Large intestine (tissue), 3 donors: ENCODE measurements around the gene MRPL30. TPM values are rescaled to one million over a fixed set of nuclear protein-coding genes. Genes with fewer than 3 reads are reported as not detected.
A peak's percentile ranks its signal among the peaks of the same experiment; 100 is the strongest.
"Not testable (repeated sequence)": the region's sequence is repeated elsewhere in the genome, so short reads cannot be mapped to it uniquely, and the experiment has no call there.

ENCODE experiments used
- DNase-seq, 2 donors: peaks; one replicate each; pipeline versions ENCODE4 v3.0.0 to v3.0.0-alpha.2; 2013
- H3K27ac ChIP-seq: one replicate; pipeline ENCODE4 v1.5.1; 2013; ENCODE audit warnings: low read length
- H3K27me3 ChIP-seq: 2 replicates; pipeline ENCODE4 v1.6.1; 2013; ENCODE audit warnings: low read length; ENCODE audit not compliant: control insufficient read depth, insufficient read depth
- H3K36me3 ChIP-seq: 2 replicates; pipeline ENCODE4 v1.6.1; 2013; ENCODE audit warnings: low read length; ENCODE audit not compliant: control insufficient read depth, insufficient read depth
- H3K4me1 ChIP-seq: one replicate; pipeline ENCODE4 v1.6.1; 2013; ENCODE audit warnings: low read length; ENCODE audit not compliant: control insufficient read depth, insufficient read depth
- H3K4me3 ChIP-seq: one replicate; pipeline ENCODE4 v1.5.1; 2013; ENCODE audit warnings: low read length
- H3K9me3 ChIP-seq: one replicate; pipeline ENCODE4 v1.6.1; 2013; ENCODE audit warnings: mild to moderate bottlenecking, low read depth, low read length, moderate library complexity; ENCODE audit not compliant: control insufficient read depth
- WGBS: methylation state at CpG from one replicate; pipeline ENCODE4 v1.1.5; 2013; ENCODE audit warnings: low lambda C conversion rate; ENCODE audit not compliant: insufficient coverage; 5-methylcytosine and 5-hydroxymethylcytosine counted together
- polyA plus RNA-seq: library from polyadenylated mRNA; unstranded; fragments of 120-200 nt; gene quantifications from one replicate; pipeline ENCODE4 v1.2.1, GENCODE V29; 2013

MRPL30 gene
- polyA plus RNA-seq, 1 donor = 39.4 TPM

DNA sequence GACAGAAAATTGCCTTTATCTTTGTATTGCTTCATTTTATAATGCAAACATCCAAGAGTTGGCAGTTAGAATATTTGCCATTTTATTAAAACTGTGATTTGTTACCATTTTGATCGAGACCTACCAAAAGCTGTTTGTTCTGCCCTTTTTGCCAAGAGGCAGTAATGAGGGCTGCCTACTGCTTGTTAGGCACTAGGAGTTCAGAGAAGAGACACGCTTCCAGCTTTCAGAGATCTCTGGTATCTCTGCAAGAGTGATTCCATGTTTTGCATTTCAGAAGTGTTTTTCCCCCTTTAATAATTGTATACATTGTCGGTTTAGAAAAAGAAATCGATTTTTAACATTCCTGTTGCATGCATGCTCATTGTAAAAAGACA, 628 bp downstream of the MRPL30 start:
- Histone ChIP-seq H3K9me3 (no peaks in the 10 kb centered on the region), H3K27ac (no peak overlapping the region), H3K4me3 (peak overlapping the region; percentile 66), H3K27me3 (no peaks in the 10 kb centered on the region), H3K4me1 (no peaks in the 10 kb centered on the region), H3K36me3 (no peaks in the 10 kb centered on the region)
- 0% methylated on average over 1 of the region's 4 CpGs for WGBS
- no peak for DNase-seq

- Histone ChIP-seq H3K4me3 (no peak overlapping the region), H3K9me3 (no peaks in the 10 kb centered on the region), H3K36me3 (peaks cover 4% of the 10 kb centered on the region), H3K27ac (no peak overlapping the region), H3K4me1 (no peaks in the 10 kb centered on the region), H3K27me3 (no peaks in the 10 kb centered on the region)
- DNase-seq = no peak
- WGBS = no CpG with 5 or more reads among the region's 3 CpGs
Observed at GRCh38 chr2:99183025-99183424, 2.0 kb downstream of the MRPL30 start.

DNA sequence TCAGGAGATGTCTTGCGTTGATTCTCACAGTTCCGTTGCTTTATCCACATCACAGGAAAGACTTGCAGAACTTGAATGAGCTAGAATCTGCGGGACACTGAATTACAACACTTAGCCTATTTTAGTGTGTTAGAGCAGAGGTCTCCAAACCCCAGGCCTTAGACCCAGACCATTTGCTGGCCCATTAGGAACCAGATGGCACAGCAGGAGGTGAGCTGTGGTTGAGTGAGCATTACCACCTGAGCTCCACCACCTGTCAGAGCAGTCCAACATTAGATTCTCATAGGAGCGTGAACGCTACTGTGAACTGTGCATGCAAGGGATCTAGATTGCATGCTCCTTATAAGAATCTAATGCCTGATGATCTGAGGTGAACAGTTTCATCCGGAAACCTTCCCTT, 3.8 kb downstream of the MRPL30 start:
- no peaks in the 10 kb centered on the region for H3K4me1 ChIP-seq
- no peaks in the 10 kb centered on the region for H3K9me3 ChIP-seq
- peaks cover 11% of the 10 kb centered on the region for H3K36me3 ChIP-seq
- no peak for DNase-seq
- H3K27me3 ChIP-seq = no peaks in the 10 kb centered on the region
- no CpG with 5 or more reads among the region's 6 CpGs for WGBS
- no peak overlapping the region for H3K27ac ChIP-seq
- no peak overlapping the region for H3K4me3 ChIP-seq

GRCh38 chr2:99187011-99187410, 6.0 kb downstream of the MRPL30 start:
- H3K4me1 ChIP-seq = no peaks in the 10 kb centered on the region
- H3K27me3 ChIP-seq = no peaks in the 10 kb centered on the region
- H3K27ac ChIP-seq = no peak overlapping the region
- no peaks in the 10 kb centered on the region for H3K9me3 ChIP-seq
- peaks cover 21% of the 10 kb centered on the region for H3K36me3 ChIP-seq
- no peak for DNase-seq
- no peak overlapping the region for H3K4me3 ChIP-seq

GRCh38 chr2:99188357-99188756, 7.4 kb downstream of the MRPL30 start:
- DNase-seq = no peak
- Histone ChIP-seq H3K27ac (no peak overlapping the region), H3K27me3 (no peaks in the 10 kb centered on the region), H3K4me3 (no peak overlapping the region), H3K4me1 (no peaks in the 10 kb centered on the region), H3K36me3 (peaks cover 22% of the 10 kb centered on the region), H3K9me3 (no peaks in the 10 kb centered on the region)
- WGBS = 100% methylated on average over 3 of the region's 3 CpGs

DNA sequence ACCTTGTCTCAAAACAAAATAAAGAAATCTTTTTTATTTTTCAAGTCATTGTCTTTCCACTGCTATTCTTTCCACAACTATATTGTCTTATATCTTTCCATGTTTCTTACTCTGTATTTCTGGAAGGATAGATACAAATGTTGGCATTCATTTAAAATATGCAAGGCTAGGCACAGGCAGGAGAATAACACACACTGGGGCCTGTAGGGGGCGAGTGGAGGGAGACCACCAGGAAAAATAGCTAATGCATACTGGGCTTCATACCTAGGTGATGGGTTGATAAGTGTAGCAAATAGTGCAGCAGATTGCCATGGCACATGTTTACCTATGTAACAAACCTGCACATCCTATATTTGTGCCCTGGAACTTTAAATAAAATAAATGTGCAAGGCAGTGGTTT, 9.6 kb downstream of the MRPL30 start:
- no CpG with 5 or more reads among the region's 1 CpG for WGBS
- peaks cover 27% of the 10 kb centered on the region for H3K36me3 ChIP-seq
- DNase-seq = no peak

DNA sequence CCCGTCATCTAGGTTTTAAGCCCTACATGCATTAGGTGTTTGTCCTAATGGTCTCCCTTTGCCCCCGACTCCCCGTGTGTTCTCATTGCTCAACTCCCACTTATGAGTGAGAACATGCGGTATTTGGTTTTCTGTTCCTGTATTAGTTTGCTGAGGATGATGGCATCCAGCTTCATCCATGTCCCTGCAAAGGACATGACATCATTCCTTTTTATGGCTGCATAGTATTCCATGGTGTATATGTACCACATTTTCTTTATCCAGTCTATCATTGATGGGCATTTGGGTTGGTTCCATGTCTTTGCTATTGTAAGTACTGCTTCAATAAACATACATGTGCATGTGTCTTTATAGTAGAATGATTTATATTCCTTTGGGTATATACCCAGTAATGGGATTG, 11.4 kb downstream of the MRPL30 start:
- not testable (repeated sequence) for H3K4me1 ChIP-seq, H3K4me3 ChIP-seq, H3K27ac ChIP-seq, H3K9me3 ChIP-seq, H3K27me3 ChIP-seq, DNase-seq
- H3K36me3 ChIP-seq = peaks cover 38% of the 10 kb centered on the region
- WGBS = no CpG with 5 or more reads among the region's 4 CpGs

More for the DNA sequence above, 9.6 kb downstream of the MRPL30 start:
- H3K27me3 ChIP-seq = no peaks in the 10 kb centered on the region
- no peaks in the 10 kb centered on the region for H3K9me3 ChIP-seq
- no peak overlapping the region for H3K27ac ChIP-seq
- H3K4me3 ChIP-seq = no peak overlapping the region
- H3K4me1 ChIP-seq = no peaks in the 10 kb centered on the region

DNA sequence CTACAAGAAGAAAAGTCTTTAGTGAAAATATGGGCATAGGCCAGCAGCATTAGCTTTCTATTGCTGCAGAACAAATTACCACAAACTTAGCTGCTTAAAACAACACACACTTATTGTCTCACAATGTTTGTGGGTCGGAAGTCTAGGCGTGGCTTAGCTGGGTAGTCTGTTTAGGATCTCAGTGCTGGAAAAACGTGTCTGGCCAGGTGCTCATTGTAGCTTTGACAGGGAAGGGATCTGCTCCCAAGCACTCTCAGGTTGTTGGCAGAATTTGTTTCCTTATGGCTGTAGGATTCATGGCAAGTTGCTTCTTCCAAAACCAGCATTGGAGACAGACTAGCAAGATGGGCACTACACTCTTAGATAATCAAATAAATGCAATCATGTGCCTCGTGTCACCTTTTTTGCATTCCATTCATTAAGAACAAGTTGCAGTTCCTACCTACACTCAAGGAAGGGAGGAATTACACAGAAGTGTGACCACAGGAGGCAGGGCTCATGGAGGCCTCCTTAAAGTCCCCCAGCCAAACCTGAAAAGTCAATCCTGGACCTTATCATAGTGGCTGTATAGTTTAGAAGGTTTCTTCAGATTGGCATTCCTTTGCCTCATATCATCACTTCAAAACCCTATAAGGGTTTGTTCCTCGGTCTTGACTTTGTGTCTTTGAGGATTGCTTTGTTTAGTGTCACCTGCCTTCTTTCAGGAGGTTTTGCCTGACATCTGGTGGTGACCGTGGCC, 17.3 kb downstream of the MRPL30 start:
- 100% methylated on average over 2 of the region's 6 CpGs for WGBS

DNA sequence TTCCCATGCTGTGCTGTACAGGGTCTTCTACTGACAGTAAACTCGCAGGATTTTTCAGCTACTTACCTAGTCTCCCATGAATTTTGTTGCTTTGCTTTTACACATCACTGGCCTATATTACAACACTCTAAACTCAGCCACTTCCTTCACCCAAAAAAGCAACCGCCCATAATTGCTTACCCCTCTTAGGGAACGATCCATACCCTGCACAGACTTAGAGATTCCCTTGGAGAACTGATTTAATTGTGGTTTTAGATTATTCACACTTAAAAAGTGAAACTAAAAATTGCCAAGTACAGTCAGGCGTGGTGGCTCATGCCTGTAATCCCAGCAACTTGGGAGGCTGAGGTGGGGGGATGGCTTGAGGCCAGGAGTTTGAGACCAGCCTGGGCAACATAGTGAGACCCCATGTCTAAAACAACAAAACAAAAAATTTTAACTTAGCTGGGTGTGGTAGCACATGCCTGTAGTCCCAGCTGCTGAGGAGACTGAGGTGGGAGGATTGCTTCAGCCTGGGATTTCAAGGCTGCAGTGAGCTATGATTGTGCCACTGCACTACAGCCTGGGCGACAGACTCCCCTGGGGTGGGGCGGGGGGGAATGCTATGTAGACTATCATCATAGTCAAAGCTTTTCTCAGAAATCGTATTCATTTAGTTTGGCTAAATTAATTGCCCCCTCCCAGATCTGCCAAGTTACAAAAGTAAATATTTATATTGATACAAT, 19.3 kb downstream of the MRPL30 start:
- H3K27ac ChIP-seq = no peak overlapping the region
- no peak for DNase-seq
- no peaks in the 10 kb centered on the region for H3K9me3 ChIP-seq
- WGBS = 90% methylated on average over 2 of the region's 7 CpGs
- no peaks in the 10 kb centered on the region for H3K27me3 ChIP-seq
- no peaks in the 10 kb centered on the region for H3K4me1 ChIP-seq
- H3K36me3 ChIP-seq = peaks cover 30% of the 10 kb centered on the region
- no peak overlapping the region for H3K4me3 ChIP-seq

More for the DNA sequence above, 17.3 kb downstream of the MRPL30 start:
- no peaks in the 10 kb centered on the region for H3K27me3 ChIP-seq
- no peaks in the 10 kb centered on the region for H3K9me3 ChIP-seq
- DNase-seq = no peak
- no peak overlapping the region for H3K27ac ChIP-seq
- no peak overlapping the region for H3K4me3 ChIP-seq
- H3K36me3 ChIP-seq = peaks cover 33% of the 10 kb centered on the region
- H3K4me1 ChIP-seq = no peaks in the 10 kb centered on the region

DNA sequence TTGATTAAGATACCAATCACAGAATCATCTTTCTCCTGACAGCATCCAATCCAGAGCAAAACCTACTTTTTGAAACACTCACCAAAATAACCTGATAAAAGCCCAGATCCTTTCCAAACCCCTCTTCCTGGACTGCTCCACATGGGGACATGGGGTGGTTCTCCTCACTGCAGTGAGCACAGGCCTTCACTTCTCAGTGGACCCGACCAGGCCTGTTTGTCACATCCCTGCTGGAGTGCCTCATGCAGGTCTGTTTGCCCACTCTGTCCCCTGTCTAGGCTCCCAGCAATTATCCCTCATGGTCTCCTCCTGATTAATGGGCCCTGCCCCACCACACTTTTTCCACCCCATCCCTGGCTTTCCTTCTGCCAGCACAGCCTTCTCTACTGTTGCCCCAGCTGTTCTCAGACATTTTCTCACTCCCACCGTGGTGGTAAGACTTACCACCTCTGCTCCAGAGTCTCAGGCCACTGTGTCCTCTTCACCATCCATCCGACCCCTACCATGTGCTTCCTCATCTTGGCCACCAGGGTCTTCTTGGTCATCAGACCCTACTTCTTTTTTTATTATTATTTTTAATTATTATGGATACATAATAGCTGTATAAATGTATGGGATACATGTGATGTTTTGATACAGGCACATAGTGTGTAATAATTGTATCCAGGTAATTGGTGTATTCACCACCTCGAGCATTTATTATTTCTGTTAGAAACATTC, 21.1 kb downstream of the MRPL30 start:
- peaks cover 13% of the 10 kb centered on the region for H3K36me3 ChIP-seq
- no peak overlapping the region for H3K27ac ChIP-seq
- H3K4me1 ChIP-seq = no peaks in the 10 kb centered on the region
- no peak for DNase-seq
- no peaks in the 10 kb centered on the region for H3K27me3 ChIP-seq
- no peaks in the 10 kb centered on the region for H3K9me3 ChIP-seq
- H3K4me3 ChIP-seq = no peak overlapping the region
- WGBS = 100% methylated on average over 1 of the region's 4 CpGs
